SU-DHL-6 (cell line): ENCODE data around the gene COQ8A.

Experiments used
- H2AFZ ChIP-seq: fragments of 200-600 bp; sonication (generic); 2 replicates; pipeline ENCODE4 v1.6.1; 2014; ENCODE audit warnings: low read depth, mild to moderate bottlenecking, moderate library complexity, mixed read lengths, antibody characterized with exemption, low read length; ENCODE audit not compliant: severe bottlenecking
- H3F3A ChIP-seq: fragments of 200-600 bp; shearing (Covaris generic); 2 replicates; pipeline ENCODE4 v1.6.0; 2016; ENCODE audit warnings: antibody characterized with exemption, mild to moderate bottlenecking; ENCODE audit not compliant: insufficient read depth
- H3K27ac ChIP-seq: fragments of 200-600 bp; sonication (generic); 2 replicates; pipeline ENCODE4 v1.5.1; 2016; ENCODE audit warnings: low read depth, mild to moderate bottlenecking, low read length, moderate library complexity, mixed read lengths
- H3K27me3 ChIP-seq: fragments of 200-600 bp; sonication (generic), shearing (Covaris generic); 2 replicates; pipeline ENCODE4 v1.6.0; 2014; ENCODE audit warnings: mild to moderate bottlenecking, low read length
- H3K36me3 ChIP-seq: fragments of 200-600 bp; sonication (generic); 2 replicates; pipeline ENCODE4 v1.6.1; 2014; ENCODE audit warnings: mild to moderate bottlenecking, low read length, mixed read lengths
- H3K4me2 ChIP-seq: fragments of 300-600, 200-600 bp; shearing (Covaris generic), sonication (generic); 2 replicates; pipeline ENCODE4 v1.6.0; 2014; ENCODE audit warnings: low read length, low read depth, mild to moderate bottlenecking; ENCODE audit not compliant: poor library complexity, severe bottlenecking
- H3K4me3 ChIP-seq: fragments of 200-600 bp; sonication (generic); 2 replicates; pipeline ENCODE4 v1.5.1; 2014; ENCODE audit warnings: antibody characterized with exemption, low read length, mild to moderate bottlenecking, mixed read lengths; ENCODE audit not compliant: insufficient read depth, poor library complexity, severe bottlenecking
- H3K79me2 ChIP-seq: fragments of 200-600 bp; sonication (generic); 2 replicates; pipeline ENCODE4 v1.6.1; 2014; ENCODE audit warnings: mild to moderate bottlenecking, low read length, moderate library complexity; ENCODE audit not compliant: insufficient read depth
- H3K9ac ChIP-seq: fragments of 200-600 bp; sonication (generic); 2 replicates; pipeline ENCODE4 v1.7.0; 2014; ENCODE audit warnings: mild to moderate bottlenecking, low read length
- H3K9me2 ChIP-seq: fragments of 200-600 bp; sonication (generic); replicated peaks from 2 replicates; pipeline ENCODE4 v1.6.1; 2014; ENCODE audit warnings: low read length; ENCODE audit not compliant: insufficient read depth
- H3K9me3 ChIP-seq: fragments of 200-600 bp; sonication (generic); 2 replicates; pipeline ENCODE4 v1.6.1; 2014; ENCODE audit warnings: low read length, mixed read lengths; ENCODE audit not compliant: insufficient read depth
- H4K20me1 ChIP-seq: fragments of 200-600 bp; sonication (generic); 2 replicates; pipeline ENCODE4 v1.6.1; 2014; ENCODE audit warnings: low read depth, mild to moderate bottlenecking, antibody characterized with exemption, low read length, moderate library complexity, mixed read lengths
- CTCF ChIP-seq: fragments of 200-600 bp; sonication (generic); IDR thresholded peaks from one replicate; pipeline ENCODE4 v1.5.1; 2017; ENCODE audit warnings: antibody characterized with exemption, mild to moderate bottlenecking, low read length, moderate library complexity; ENCODE audit not compliant: insufficient read depth, poor library complexity, severe bottlenecking
- EZH2phosphoT487 ChIP-seq: fragments of 200-600 bp; sonication (generic), shearing (Covaris generic); conservative IDR thresholded peaks from 2 replicates; pipeline ENCODE4 v1.6.1; 2018; ENCODE audit warnings: mild to moderate bottlenecking, antibody characterized with exemption, low read length, moderate library complexity, mixed read lengths

The COQ8A gene

GRCh38 chr1:226948051-226948450 lies 8.0 kb downstream of the COQ8A start:
- H3K4me3 ChIP-seq, result no peak overlapping the region
- no peaks in the 10 kb centered on the region for H3K9me3 ChIP-seq
- H3K9ac ChIP-seq, result no peak overlapping the region
- H3F3A ChIP-seq, result no peaks in the 10 kb centered on the region
- no peaks in the 10 kb centered on the region for H3K9me2 ChIP-seq
- H3K79me2 ChIP-seq, result no peaks in the 10 kb centered on the region
- H3K36me3 ChIP-seq, result no peaks in the 10 kb centered on the region
- no peaks in the 10 kb centered on the region for H3K27me3 ChIP-seq
- H3K27ac ChIP-seq, result no peak overlapping the region
- no peaks in the 10 kb centered on the region for H4K20me1 ChIP-seq
- no peak overlapping the region for H3K4me2 ChIP-seq
- H2AFZ ChIP-seq, result no peak overlapping the region
- no peak for TF ChIP-seq EZH2phosphoT487
- no peak for TF ChIP-seq CTCF

GRCh38 chr1:226948480-226948879 lies 8.4 kb downstream of the COQ8A start:
- Histone ChIP-seq H4K20me1 (no peaks in the 10 kb centered on the region), H3F3A (no peaks in the 10 kb centered on the region), H3K9ac (no peak overlapping the region), H2AFZ (no peak overlapping the region), H3K27ac (no peak overlapping the region), H3K4me3 (no peak overlapping the region), H3K4me2 (no peak overlapping the region), H3K36me3 (no peaks in the 10 kb centered on the region), H3K79me2 (no peaks in the 10 kb centered on the region), H3K27me3 (no peaks in the 10 kb centered on the region), H3K9me3 (no peaks in the 10 kb centered on the region), H3K9me2 (no peaks in the 10 kb centered on the region)
- TF ChIP-seq EZH2phosphoT487 (no peak), CTCF (no peak)

GRCh38 chr1:226948996-226949395 lies 8.9 kb downstream of the COQ8A start:
- no peaks in the 10 kb centered on the region for H3K27me3 ChIP-seq
- H3K36me3 ChIP-seq, result no peaks in the 10 kb centered on the region
- TF ChIP-seq CTCF (no peak), EZH2phosphoT487 (no peak)
- H3K4me3 ChIP-seq, result no peak overlapping the region
- H3K9me2 ChIP-seq, result no peaks in the 10 kb centered on the region
- H3K4me2 ChIP-seq, result no peak overlapping the region
- H4K20me1 ChIP-seq, result no peaks in the 10 kb centered on the region
- no peaks in the 10 kb centered on the region for H3F3A ChIP-seq
- H3K79me2 ChIP-seq, result no peaks in the 10 kb centered on the region
- no peak overlapping the region for H2AFZ ChIP-seq
- no peak overlapping the region for H3K27ac ChIP-seq
- no peaks in the 10 kb centered on the region for H3K9me3 ChIP-seq
- no peak overlapping the region for H3K9ac ChIP-seq
